Fibroblast of skin of abdomen (primary cell): ENCODE measurements around the gene PRPF40A.
A peak's percentile ranks its signal among the peaks of the same experiment; 100 is the strongest.

ENCODE experiments used
- DNase-seq: peaks from one replicate; pipeline ENCODE4 v3.0.0-alpha.2; 2013

PRPF40A gene

GRCh38 chr2:152613235-152613634 lies 104.0 kb downstream of the PRPF40A start:
- peak; percentile 37 for DNase-seq

- peak; percentile 84 for DNase-seq
Observed at GRCh38 chr2:152611458-152612231, 105.6 kb downstream of the PRPF40A start.

- DNase-seq = no peak
Observed at GRCh38 chr2:152609699-152610098, 107.6 kb downstream of the PRPF40A start.

GRCh38 chr2:152609154-152609553 lies 108.1 kb downstream of the PRPF40A start:
- no peak for DNase-seq

GRCh38 chr2:152607793-152608300 lies 109.4 kb downstream of the PRPF40A start:
- no peak for DNase-seq

GRCh38 chr2:152606941-152607340 lies 110.3 kb downstream of the PRPF40A start:
- no peak for DNase-seq

GRCh38 chr2:152606081-152606480 lies 111.2 kb downstream of the PRPF40A start:
- peak; percentile 66 for DNase-seq

- DNase-seq = no peak
Observed at GRCh38 chr2:152603166-152603565, 114.1 kb downstream of the PRPF40A start.

GRCh38 chr2:152602750-152603149 lies 114.5 kb downstream of the PRPF40A start:
- no peak for DNase-seq
